Mucosa of stomach (tissue), 1 donor: Measurements from ENCODE around the gene DDHD1.
"Not testable (repeated sequence)": the region's sequence is repeated elsewhere in the genome, so short reads cannot be mapped to it uniquely, and the experiment has no call there.

Experiments
- H3K27me3 ChIP-seq: one replicate; pipeline ENCODE4 v1.7.0; 2013; ENCODE audit warnings: mild to moderate bottlenecking, low read length; ENCODE audit not compliant: control insufficient read depth, insufficient read depth
- H3K36me3 ChIP-seq: one replicate; pipeline ENCODE4 v1.7.0; 2013; ENCODE audit warnings: low read length; ENCODE audit not compliant: control insufficient read depth, insufficient read depth
- H3K4me1 ChIP-seq: one replicate; pipeline ENCODE4 v1.7.0; 2013; ENCODE audit warnings: mild to moderate bottlenecking, low read length; ENCODE audit not compliant: control insufficient read depth, insufficient read depth
- H3K4me3 ChIP-seq: one replicate; pipeline ENCODE4 v1.7.0; 2013; ENCODE audit warnings: low read length
- H3K9ac ChIP-seq: one replicate; pipeline ENCODE4 v1.7.0; 2013; ENCODE audit warnings: mild to moderate bottlenecking, low read length, moderate library complexity
- H3K9me3 ChIP-seq: one replicate; pipeline ENCODE4 v1.7.0; 2013; ENCODE audit warnings: mild to moderate bottlenecking, low read length, moderate library complexity; ENCODE audit not compliant: control insufficient read depth
- donor health status: Pancreatic carcinoma.

DDHD1 gene

GRCh38 chr14:53152887-53153701 lies at the start of gene DDHD1:
Gene DDHD1, minus strand, starts transcription at chr14:53153323. Its CDS starts 225 bp downstream, at chr14:53153098.
- peak within 1 kb of the TSS; percentile 72 for H3K9ac ChIP-seq
- no peaks in the 10 kb centered on the region for H3K9me3 ChIP-seq
- no peaks in the 10 kb centered on the region for H3K36me3 ChIP-seq
- H3K4me1 ChIP-seq, result no peaks in the 10 kb centered on the region
- no peaks in the 10 kb centered on the region for H3K27me3 ChIP-seq
- peak within 1 kb of the TSS; percentile 54 for H3K4me3 ChIP-seq

- H3K27me3 ChIP-seq, result no peaks in the 10 kb centered on the region
- H3K4me3 ChIP-seq, result no peak overlapping the region
- no peaks in the 10 kb centered on the region for H3K36me3 ChIP-seq
- no peaks in the 10 kb centered on the region for H3K9me3 ChIP-seq
- no peaks in the 10 kb centered on the region for H3K4me1 ChIP-seq
- H3K9ac ChIP-seq, result no peak overlapping the region
These were observed 42.8 kb upstream of the DDHD1 start for GRCh38 chr14:53195949-53196348.

- Histone ChIP-seq H3K9me3 (no peaks in the 10 kb centered on the region), H3K4me1 (no peaks in the 10 kb centered on the region), H3K9ac (no peak overlapping the region), H3K36me3 (no peaks in the 10 kb centered on the region), H3K4me3 (no peak overlapping the region), H3K27me3 (no peaks in the 10 kb centered on the region)
These were observed 40.1 kb upstream of the DDHD1 start for GRCh38 chr14:53193193-53193592.

- H3K9ac ChIP-seq, result no peak overlapping the region
- H3K36me3 ChIP-seq, result no peaks in the 10 kb centered on the region
- H3K4me3 ChIP-seq, result no peak overlapping the region
- no peaks in the 10 kb centered on the region for H3K9me3 ChIP-seq
- no peaks in the 10 kb centered on the region for H3K27me3 ChIP-seq
- no peaks in the 10 kb centered on the region for H3K4me1 ChIP-seq
These were observed 39.1 kb upstream of the DDHD1 start for GRCh38 chr14:53192052-53192760.

- no peaks in the 10 kb centered on the region for H3K36me3 ChIP-seq
- no peak overlapping the region for H3K4me3 ChIP-seq
- H3K9ac ChIP-seq, result no peak overlapping the region
- H3K9me3 ChIP-seq, result no peaks in the 10 kb centered on the region
- no peaks in the 10 kb centered on the region for H3K27me3 ChIP-seq
- no peaks in the 10 kb centered on the region for H3K4me1 ChIP-seq
These were observed 37.8 kb upstream of the DDHD1 start for GRCh38 chr14:53190938-53191337.

GRCh38 chr14:53187921-53188463 lies 34.9 kb upstream of the DDHD1 start:
- Histone ChIP-seq H3K27me3 (no peaks in the 10 kb centered on the region), H3K4me1 (no peaks in the 10 kb centered on the region), H3K4me3 (no peak overlapping the region), H3K9me3 (no peaks in the 10 kb centered on the region), H3K36me3 (no peaks in the 10 kb centered on the region), H3K9ac (no peak overlapping the region)

- Histone ChIP-seq H3K9ac (no peak overlapping the region), H3K9me3 (no peaks in the 10 kb centered on the region), H3K4me1 (no peaks in the 10 kb centered on the region), H3K27me3 (no peaks in the 10 kb centered on the region), H3K4me3 (no peak overlapping the region), H3K36me3 (no peaks in the 10 kb centered on the region)
These were observed 33.4 kb upstream of the DDHD1 start for GRCh38 chr14:53186532-53186931.

GRCh38 chr14:53183611-53184010 lies 30.5 kb upstream of the DDHD1 start:
- Histone ChIP-seq H3K9ac (no peak overlapping the region), H3K4me3 (no peak overlapping the region), H3K9me3 (no peaks in the 10 kb centered on the region), H3K36me3 (no peaks in the 10 kb centered on the region), H3K4me1 (no peaks in the 10 kb centered on the region), H3K27me3 (no peaks in the 10 kb centered on the region)

- H3K27me3 ChIP-seq, result no peaks in the 10 kb centered on the region
- no peaks in the 10 kb centered on the region for H3K36me3 ChIP-seq
- no peaks in the 10 kb centered on the region for H3K9me3 ChIP-seq
- no peaks in the 10 kb centered on the region for H3K4me1 ChIP-seq
- H3K9ac ChIP-seq, result no peak overlapping the region
- no peak overlapping the region for H3K4me3 ChIP-seq
These were observed 29.9 kb upstream of the DDHD1 start for GRCh38 chr14:53183056-53183455.

GRCh38 chr14:53181463-53182081 lies 28.4 kb upstream of the DDHD1 start:
- H3K36me3 ChIP-seq, H3K4me3 ChIP-seq, H3K9me3 ChIP-seq, H3K9ac ChIP-seq, H3K27me3 ChIP-seq, H3K4me1 ChIP-seq: not testable (repeated sequence)

GRCh38 chr14:53180272-53181221 lies 27.4 kb upstream of the DDHD1 start:
- H3K9ac ChIP-seq, result no peak overlapping the region
- H3K4me3 ChIP-seq, result no peak overlapping the region
- H3K36me3 ChIP-seq, result no peaks in the 10 kb centered on the region
- no peaks in the 10 kb centered on the region for H3K9me3 ChIP-seq
- no peaks in the 10 kb centered on the region for H3K4me1 ChIP-seq
- no peaks in the 10 kb centered on the region for H3K27me3 ChIP-seq
